ENCODE data around the gene MTCL3.

Gene MTCL3

DNA sequence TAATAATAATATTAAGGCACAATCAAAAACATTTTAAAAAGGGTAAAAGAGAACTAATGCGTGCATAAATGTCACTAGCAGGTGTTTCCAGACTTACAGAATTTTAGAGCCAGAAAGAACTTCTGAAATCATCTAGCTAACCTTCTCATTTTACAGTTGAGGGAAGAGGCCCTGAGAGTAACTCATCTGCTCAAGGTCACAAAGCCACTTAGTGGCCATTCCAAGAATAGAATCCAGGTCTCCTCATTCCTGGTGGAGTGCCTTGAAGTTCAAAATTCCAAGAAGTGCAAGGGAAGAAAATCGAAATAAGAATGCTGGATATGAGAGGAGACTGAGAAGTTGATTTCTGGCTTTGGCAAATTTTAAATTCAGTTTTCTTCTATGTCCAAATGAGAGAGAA is 56.8 kb downstream of the MTCL3 start:
- ChIA-PET RAD21 (ENCODE audit: low non-redundant PET in 1 of 2, low total read pairs in 2 of 2, uncharacterized antibody in 2 of 2, unreplicated experiment in 2 of 2) (no interaction called here), CTCF (interaction anchor here (1.3 to 1.7 kb wide), 2 partner anchors 76 to 158 kb away, joined by 5 to 7 read pairs; no protein-coding TSS in a partner anchor)

DNA sequence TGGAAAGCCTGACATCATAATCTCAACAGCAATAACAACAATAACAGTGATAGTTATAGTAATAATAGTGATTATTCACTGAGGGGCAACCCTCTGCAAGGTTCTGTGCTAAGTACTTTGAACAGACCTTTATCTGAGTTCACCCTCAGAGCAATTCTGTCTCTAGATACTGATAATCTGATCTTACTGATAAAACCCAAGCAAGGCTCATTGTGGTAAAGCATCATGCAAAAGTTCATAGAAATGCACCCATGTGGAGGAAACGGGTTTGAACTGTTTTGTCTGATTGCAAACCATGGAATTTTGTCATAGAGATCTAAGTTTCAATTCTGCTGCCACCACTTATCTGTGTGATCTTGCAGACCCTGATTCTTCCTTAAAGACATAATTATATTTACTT is 58.7 kb downstream of the MTCL3 start:
- BruUV-seq (replicated peaks): no TSS peak
- ChIA-PET RAD21 (ENCODE audit: low non-redundant PET in 1 of 2, low total read pairs in 2 of 2, uncharacterized antibody in 2 of 2, unreplicated experiment in 2 of 2) (no interaction called here), POLR2A (no interaction called here), CTCF (no interaction called here)
- Histone ChIP-seq H2AFZ (ENCODE audit: low read depth, low read length, poor library complexity, severe bottlenecking) (no peak overlapping the region), H4K20me1 (ENCODE audit: insufficient read depth) (no peaks in the 10 kb centered on the region), H3K4me1 (ENCODE audit: control insufficient read depth in 1 of 2, insufficient read depth in 2 of 2, low read length in 2 of 2) (no peaks in the 10 kb centered on the region), H3K36me3 (ENCODE audit: control insufficient read depth in 1 of 2, insufficient read depth in 2 of 2, low read length in 2 of 2) (no peaks in the 10 kb centered on the region), H3K27ac (ENCODE audit: low read depth, low read length) (no peak overlapping the region), H3K9me2 (ENCODE audit: insufficient read depth) (no peaks in the 10 kb centered on the region), H3K4me2 (ENCODE audit: low read length) (no peak overlapping the region), H3K79me2 (ENCODE audit: insufficient read depth, low read length) (no peaks in the 10 kb centered on the region), H3K4me3 (replicated peaks in 1 of 2; ENCODE audit: low read depth in 1 of 2, low read length in 2 of 2) (no peak overlapping the region), H3K27me3 (ENCODE audit: insufficient read depth, low read length) (no peaks in the 10 kb centered on the region), H3K9ac (ENCODE audit: low read length) (no peak overlapping the region), H3K9me3 (ENCODE audit: control insufficient read depth in 1 of 2, insufficient read depth in 1 of 2, low read depth in 1 of 2, low read length in 2 of 2) (no peaks in the 10 kb centered on the region)
- ATAC-seq (no peak), DNase-seq (ENCODE audit: low read depth, low spot score) (no peak)
- intact Hi-C loops (cut with micrococcal nuclease): no loop called here
- TF ChIP-seq ZNF274 (IDR thresholded peaks at IDR 0.05; ENCODE audit: low read depth, low read length): no peak
- no peak for TF ChIP-seq EZH2 (IDR thresholded peaks at IDR 0.05)
- TF ChIP-seq CEBPB (IDR thresholded peaks at IDR 0.05; ENCODE audit: low read depth): no peak
- TF ChIP-seq POLR2A (IDR thresholded peaks at IDR 0.05; ENCODE audit: borderline replicate concordance, extremely low read depth, insufficient read depth, insufficient read length): no peak
- TF ChIP-seq ELF1 (IDR thresholded peaks at IDR 0.05; ENCODE audit: borderline replicate concordance, low read depth): no peak
- TF ChIP-seq, protein P1, sequence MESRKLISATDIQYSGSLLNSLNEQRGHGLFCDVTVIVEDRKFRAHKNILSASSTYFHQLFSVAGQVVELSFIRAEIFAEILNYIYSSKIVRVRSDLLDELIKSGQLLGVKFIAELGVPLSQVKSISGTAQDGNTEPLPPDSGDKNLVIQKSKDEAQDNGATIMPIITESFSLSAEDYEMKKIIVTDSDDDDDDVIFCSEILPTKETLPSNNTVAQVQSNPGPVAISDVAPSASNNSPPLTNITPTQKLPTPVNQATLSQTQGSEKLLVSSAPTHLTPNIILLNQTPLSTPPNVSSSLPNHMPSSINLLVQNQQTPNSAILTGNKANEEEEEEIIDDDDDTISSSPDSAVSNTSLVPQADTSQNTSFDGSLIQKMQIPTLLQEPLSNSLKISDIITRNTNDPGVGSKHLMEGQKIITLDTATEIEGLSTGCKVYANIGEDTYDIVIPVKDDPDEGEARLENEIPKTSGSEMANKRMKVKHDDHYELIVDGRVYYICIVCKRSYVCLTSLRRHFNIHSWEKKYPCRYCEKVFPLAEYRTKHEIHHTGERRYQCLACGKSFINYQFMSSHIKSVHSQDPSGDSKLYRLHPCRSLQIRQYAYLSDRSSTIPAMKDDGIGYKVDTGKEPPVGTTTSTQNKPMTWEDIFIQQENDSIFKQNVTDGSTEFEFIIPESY (IDR thresholded peaks at IDR 0.05; ENCODE audit: extremely low read depth, insufficient replicate concordance, low read length): no peak
- TF ChIP-seq, protein P2, sequence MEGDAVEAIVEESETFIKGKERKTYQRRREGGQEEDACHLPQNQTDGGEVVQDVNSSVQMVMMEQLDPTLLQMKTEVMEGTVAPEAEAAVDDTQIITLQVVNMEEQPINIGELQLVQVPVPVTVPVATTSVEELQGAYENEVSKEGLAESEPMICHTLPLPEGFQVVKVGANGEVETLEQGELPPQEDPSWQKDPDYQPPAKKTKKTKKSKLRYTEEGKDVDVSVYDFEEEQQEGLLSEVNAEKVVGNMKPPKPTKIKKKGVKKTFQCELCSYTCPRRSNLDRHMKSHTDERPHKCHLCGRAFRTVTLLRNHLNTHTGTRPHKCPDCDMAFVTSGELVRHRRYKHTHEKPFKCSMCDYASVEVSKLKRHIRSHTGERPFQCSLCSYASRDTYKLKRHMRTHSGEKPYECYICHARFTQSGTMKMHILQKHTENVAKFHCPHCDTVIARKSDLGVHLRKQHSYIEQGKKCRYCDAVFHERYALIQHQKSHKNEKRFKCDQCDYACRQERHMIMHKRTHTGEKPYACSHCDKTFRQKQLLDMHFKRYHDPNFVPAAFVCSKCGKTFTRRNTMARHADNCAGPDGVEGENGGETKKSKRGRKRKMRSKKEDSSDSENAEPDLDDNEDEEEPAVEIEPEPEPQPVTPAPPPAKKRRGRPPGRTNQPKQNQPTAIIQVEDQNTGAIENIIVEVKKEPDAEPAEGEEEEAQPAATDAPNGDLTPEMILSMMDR (IDR thresholded peaks at IDR 0.05 in 2 of 3, conservative IDR thresholded peaks at IDR 0.05 in 1 of 3; ENCODE audit: borderline replicate concordance in 1 of 3, insufficient read depth in 1 of 3, low read depth in 2 of 3, low read length in 2 of 3): no peak
- TF ChIP-seq CBX3 (IDR thresholded peaks at IDR 0.05; ENCODE audit: low read depth): no peak
- TF ChIP-seq, protein P3, sequence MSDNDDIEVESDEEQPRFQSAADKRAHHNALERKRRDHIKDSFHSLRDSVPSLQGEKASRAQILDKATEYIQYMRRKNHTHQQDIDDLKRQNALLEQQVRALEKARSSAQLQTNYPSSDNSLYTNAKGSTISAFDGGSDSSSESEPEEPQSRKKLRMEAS (IDR thresholded peaks at IDR 0.05): no peak
- no peak for TF ChIP-seq RAD21 (IDR thresholded peaks at IDR 0.05; ENCODE audit: low read depth)
- TF ChIP-seq EZH2phosphoT487 (IDR thresholded peaks at IDR 0.05; ENCODE audit: borderline replicate concordance): no peak

More for the DNA sequence above, 56.8 kb downstream of the MTCL3 start:
- Histone ChIP-seq H3K36me3 (ENCODE audit: control insufficient read depth in 1 of 2, insufficient read depth in 2 of 2, low read length in 2 of 2) (no peaks in the 10 kb centered on the region), H2AFZ (ENCODE audit: low read depth, low read length, poor library complexity, severe bottlenecking) (no peak overlapping the region), H3K9ac (ENCODE audit: low read length) (no peak overlapping the region), H3K9me2 (ENCODE audit: insufficient read depth) (no peaks in the 10 kb centered on the region), H3K27me3 (ENCODE audit: insufficient read depth, low read length) (no peaks in the 10 kb centered on the region), H4K20me1 (ENCODE audit: insufficient read depth) (no peaks in the 10 kb centered on the region), H3K4me2 (ENCODE audit: low read length) (no peak overlapping the region), H3K79me2 (ENCODE audit: insufficient read depth, low read length) (no peaks in the 10 kb centered on the region), H3K9me3 (ENCODE audit: control insufficient read depth in 1 of 2, insufficient read depth in 1 of 2, low read depth in 1 of 2, low read length in 2 of 2) (no peaks in the 10 kb centered on the region), H3K4me1 (ENCODE audit: control insufficient read depth in 1 of 2, insufficient read depth in 2 of 2, low read length in 2 of 2) (no peaks in the 10 kb centered on the region), H3K27ac (ENCODE audit: low read depth, low read length) (no peak overlapping the region), H3K4me3 (replicated peaks in 1 of 2; ENCODE audit: low read depth in 1 of 2, low read length in 2 of 2) (no peak overlapping the region)
- no TSS peak for BruUV-seq (replicated peaks)
- TF ChIP-seq SP1 (IDR thresholded peaks at IDR 0.05; ENCODE audit: low read depth) (no peak), RAD21 (IDR thresholded peaks at IDR 0.05; ENCODE audit: low read depth) (peak; percentile 23; the same call in 1 of the 2 replicates)
- TF ChIP-seq, protein P2 (IDR thresholded peaks at IDR 0.05 in 2 of 3, conservative IDR thresholded peaks at IDR 0.05 in 1 of 3; ENCODE audit: borderline replicate concordance in 1 of 3, insufficient read depth in 1 of 3, low read depth in 2 of 3, low read length in 2 of 3): peak in 2 of 3 experiments; percentile 17 to 30; a peak in 3 of 6 replicates
- ATAC-seq: peak; percentile 49; the same call in 1 of the 2 replicates
- DNase-seq (ENCODE audit: low read depth, low spot score): no peak
- POLR2A ChIA-PET: no interaction called here
- intact Hi-C loops (cut with micrococcal nuclease): no loop called here
